ENCODE data around the gene ZNF200.

The ZNF200 gene

GRCh38 chr16:3246876-3247275, 11.9 kb upstream of the ZNF200 start:
- H3K4me2 ChIP-seq (ENCODE audit: low read depth, low read length, poor library complexity, severe bottlenecking), result no peak overlapping the region
- no peak overlapping the region for H3K4me3 ChIP-seq (ENCODE audit: low read length, poor library complexity, severe bottlenecking)
- H3K9me3 ChIP-seq (ENCODE audit: insufficient read depth, low read depth, low read length), result no peaks in the 10 kb centered on the region
- H3K9ac ChIP-seq (ENCODE audit: low read depth, low read length, poor library complexity, severe bottlenecking), result no peak overlapping the region
- H3K9me2 ChIP-seq (replicated peaks; ENCODE audit: low read depth, low read length), result no peaks in the 10 kb centered on the region
- no peak overlapping the region for H2AFZ ChIP-seq (ENCODE audit: low read length)
- no peaks in the 10 kb centered on the region for H3K36me3 ChIP-seq (ENCODE audit: insufficient read depth, low read length)
- no peak for TF ChIP-seq EZH2phosphoT487 (IDR thresholded peaks at IDR 0.05; ENCODE audit: borderline replicate concordance)
- TF ChIP-seq CTCF (conservative IDR thresholded peaks at IDR 0.05; ENCODE audit: low read length), result no peak
- no peaks in the 10 kb centered on the region for H3K4me1 ChIP-seq (ENCODE audit: insufficient read depth, low read length, poor library complexity, severe bottlenecking)
- no peaks in the 10 kb centered on the region for H3K79me2 ChIP-seq (ENCODE audit: insufficient read depth, low read length)
- H3F3A ChIP-seq (ENCODE audit: low read depth), result no peaks in the 10 kb centered on the region
- no peaks in the 10 kb centered on the region for H4K20me1 ChIP-seq (ENCODE audit: insufficient read depth, low read length, poor library complexity, severe bottlenecking)
- no peaks in the 10 kb centered on the region for H3K27me3 ChIP-seq (ENCODE audit: insufficient read depth, low read length, poor library complexity, severe bottlenecking)

GRCh38 chr16:3246002-3246401, 11.0 kb upstream of the ZNF200 start:
- H3K27me3 ChIP-seq (ENCODE audit: insufficient read depth, low read length, poor library complexity, severe bottlenecking), result no peaks in the 10 kb centered on the region
- no peaks in the 10 kb centered on the region for H3F3A ChIP-seq (ENCODE audit: low read depth)
- no peaks in the 10 kb centered on the region for H4K20me1 ChIP-seq (ENCODE audit: insufficient read depth, low read length, poor library complexity, severe bottlenecking)
- H3K9ac ChIP-seq (ENCODE audit: low read depth, low read length, poor library complexity, severe bottlenecking), result no peak overlapping the region
- no peak overlapping the region for H2AFZ ChIP-seq (ENCODE audit: low read length)
- no peak overlapping the region for H3K4me2 ChIP-seq (ENCODE audit: low read depth, low read length, poor library complexity, severe bottlenecking)
- H3K79me2 ChIP-seq (ENCODE audit: insufficient read depth, low read length), result no peaks in the 10 kb centered on the region
- H3K4me1 ChIP-seq (ENCODE audit: insufficient read depth, low read length, poor library complexity, severe bottlenecking), result no peaks in the 10 kb centered on the region
- no peak for TF ChIP-seq CTCF (conservative IDR thresholded peaks at IDR 0.05; ENCODE audit: low read length)
- TF ChIP-seq EZH2phosphoT487 (IDR thresholded peaks at IDR 0.05; ENCODE audit: borderline replicate concordance), result no peak
- no peaks in the 10 kb centered on the region for H3K36me3 ChIP-seq (ENCODE audit: insufficient read depth, low read length)
- no peak overlapping the region for H3K4me3 ChIP-seq (ENCODE audit: low read length, poor library complexity, severe bottlenecking)
- H3K9me2 ChIP-seq (replicated peaks; ENCODE audit: low read depth, low read length), result no peaks in the 10 kb centered on the region
- H3K9me3 ChIP-seq (ENCODE audit: insufficient read depth, low read depth, low read length), result no peaks in the 10 kb centered on the region

- Histone ChIP-seq H3K9ac (ENCODE audit: low read depth, low read length, poor library complexity, severe bottlenecking) (no peak overlapping the region), H3K4me3 (ENCODE audit: low read length, poor library complexity, severe bottlenecking) (no peak overlapping the region), H3K27me3 (ENCODE audit: insufficient read depth, low read length, poor library complexity, severe bottlenecking) (no peaks in the 10 kb centered on the region), H3K4me2 (ENCODE audit: low read depth, low read length, poor library complexity, severe bottlenecking) (no peak overlapping the region), H3K9me3 (ENCODE audit: insufficient read depth, low read depth, low read length) (no peaks in the 10 kb centered on the region), H2AFZ (ENCODE audit: low read length) (no peak overlapping the region), H3K9me2 (replicated peaks; ENCODE audit: low read depth, low read length) (no peaks in the 10 kb centered on the region), H3K79me2 (ENCODE audit: insufficient read depth, low read length) (no peaks in the 10 kb centered on the region), H3K36me3 (ENCODE audit: insufficient read depth, low read length) (no peaks in the 10 kb centered on the region), H4K20me1 (ENCODE audit: insufficient read depth, low read length, poor library complexity, severe bottlenecking) (no peaks in the 10 kb centered on the region), H3F3A (ENCODE audit: low read depth) (no peaks in the 10 kb centered on the region), H3K4me1 (ENCODE audit: insufficient read depth, low read length, poor library complexity, severe bottlenecking) (no peaks in the 10 kb centered on the region)
- TF ChIP-seq EZH2phosphoT487 (IDR thresholded peaks at IDR 0.05; ENCODE audit: borderline replicate concordance), result no peak
- no peak for TF ChIP-seq CTCF (conservative IDR thresholded peaks at IDR 0.05; ENCODE audit: low read length)
Observed at GRCh38 chr16:3243882-3244281, 8.9 kb upstream of the ZNF200 start.
